ENCODE data around the gene UXS1.

Gene UXS1

GRCh38 chr2:106090916-106091618 lies 103.0 kb downstream of the UXS1 start:
- no peak for DNase-seq (ENCODE audit: low read depth in 2 of 2)

GRCh38 chr2:106089611-106090010 lies 104.5 kb downstream of the UXS1 start:
- DNase-seq (ENCODE audit: low read depth in 2 of 2): no peak

- DNase-seq (ENCODE audit: low read depth in 2 of 2): no peak
These were observed 108.7 kb downstream of the UXS1 start for GRCh38 chr2:106085181-106085940.

GRCh38 chr2:106080959-106081358 lies 113.1 kb downstream of the UXS1 start:
- no peak for DNase-seq (ENCODE audit: low read depth in 2 of 2)

GRCh38 chr2:106078096-106078495 lies 116.0 kb downstream of the UXS1 start:
- no peak for DNase-seq (ENCODE audit: low read depth in 2 of 2)

GRCh38 chr2:106076941-106077340 lies 117.2 kb downstream of the UXS1 start:
- no peak for DNase-seq (ENCODE audit: low read depth in 2 of 2)

GRCh38 chr2:106075048-106075447 lies 119.1 kb downstream of the UXS1 start:
- no peak for DNase-seq (ENCODE audit: low read depth in 2 of 2)

GRCh38 chr2:106073678-106074406 lies 120.3 kb downstream of the UXS1 start:
- no peak for DNase-seq (ENCODE audit: low read depth in 2 of 2)

- no peak for DNase-seq (ENCODE audit: low read depth in 2 of 2)
These were observed 123.9 kb downstream of the UXS1 start for GRCh38 chr2:106070181-106070580.

- DNase-seq (ENCODE audit: low read depth in 2 of 2): peak; percentile 25 to 27
These were observed 125.7 kb downstream of the UXS1 start for GRCh38 chr2:106068451-106068850.

- no peak for DNase-seq (ENCODE audit: low read depth in 2 of 2)
These were observed 127.9 kb downstream of the UXS1 start for GRCh38 chr2:106065983-106066820.

- DNase-seq (ENCODE audit: low read depth in 2 of 2): no peak
These were observed 128.7 kb downstream of the UXS1 start for GRCh38 chr2:106065268-106065982.

GRCh38 chr2:106063181-106063580 lies 130.9 kb downstream of the UXS1 start:
- DNase-seq (ENCODE audit: low read depth in 2 of 2): no peak

GRCh38 chr2:106062627-106063026 lies 131.5 kb downstream of the UXS1 start:
- DNase-seq (ENCODE audit: low read depth in 2 of 2): no peak

- DNase-seq (ENCODE audit: low read depth in 2 of 2): no peak
These were observed 132.3 kb downstream of the UXS1 start for GRCh38 chr2:106061611-106062349.

- no peak for DNase-seq (ENCODE audit: low read depth in 2 of 2)
These were observed 134.6 kb downstream of the UXS1 start for GRCh38 chr2:106059416-106060065.

GRCh38 chr2:106058469-106059137 lies 135.5 kb downstream of the UXS1 start:
- no peak for DNase-seq (ENCODE audit: low read depth in 2 of 2)

- no peak for DNase-seq (ENCODE audit: low read depth in 2 of 2)
These were observed 136.9 kb downstream of the UXS1 start for GRCh38 chr2:106057206-106057605.
